NOMO-1 treated with DMSO at 0.1 percent for 48 hours (cell line): ENCODE measurements around the gene ADGRD1.
"Not testable (repeated sequence)": the region's sequence is repeated elsewhere in the genome, so short reads cannot be mapped to it uniquely, and the experiment has no call there.

ENCODE experiments used
- DNase-seq: peaks from one replicate; lab custom pipeline; 2025; ENCODE audit not compliant: unreplicated experiment; lab: John Stamatoyannopoulos, UW

ADGRD1 gene

GRCh38 chr12:131067981-131068851, 114.5 kb downstream of the ADGRD1 start:
- DNase-seq: no peak

- DNase-seq: not testable (repeated sequence)
These were observed 115.4 kb downstream of the ADGRD1 start for GRCh38 chr12:131068926-131069720.

GRCh38 chr12:131070136-131070535, 116.4 kb downstream of the ADGRD1 start:
- not testable (repeated sequence) for DNase-seq

- DNase-seq: not testable (repeated sequence)
These were observed 117.0 kb downstream of the ADGRD1 start for GRCh38 chr12:131070668-131071067.

GRCh38 chr12:131071234-131071820, 117.6 kb downstream of the ADGRD1 start:
- not testable (repeated sequence) for DNase-seq

GRCh38 chr12:131071950-131072349, 118.2 kb downstream of the ADGRD1 start:
- not testable (repeated sequence) for DNase-seq

GRCh38 chr12:131072451-131073230, 118.9 kb downstream of the ADGRD1 start:
- DNase-seq: no peak

- no peak for DNase-seq
These were observed 120.7 kb downstream of the ADGRD1 start for GRCh38 chr12:131074221-131075083.

GRCh38 chr12:131075194-131075593, 121.5 kb downstream of the ADGRD1 start:
- no peak for DNase-seq

GRCh38 chr12:131075611-131076010, 121.9 kb downstream of the ADGRD1 start:
- no peak for DNase-seq

GRCh38 chr12:131076296-131076695, 122.6 kb downstream of the ADGRD1 start:
- DNase-seq: no peak

- no peak for DNase-seq
These were observed 123.4 kb downstream of the ADGRD1 start for GRCh38 chr12:131076791-131077747.

- DNase-seq: no peak
These were observed 124.3 kb downstream of the ADGRD1 start for GRCh38 chr12:131077931-131078391.

GRCh38 chr12:131082290-131083194, 128.8 kb downstream of the ADGRD1 start:
- DNase-seq: no peak

GRCh38 chr12:131084341-131085011, 130.8 kb downstream of the ADGRD1 start:
- DNase-seq: no peak

- DNase-seq: no peak
These were observed 131.6 kb downstream of the ADGRD1 start for GRCh38 chr12:131085125-131085815.
